GM12891 (cell line): ENCODE results near the gene ETNK2. TPM values are rescaled to one million over a fixed set of nuclear protein-coding genes. Genes with fewer than 3 reads are reported as not detected.

Source experiments
- DNase-seq: peaks from one replicate; pipeline ENCODE4 v3.0.0; 2011; ENCODE audit warnings: low spot score; ENCODE audit not compliant: insufficient read length
- FAIRE-seq: peaks from 2 replicates; lab custom pipeline; 2011; peaks lifted over from hg19 to GRCh38; lab: Jason Lieb, UNC
- PAX5 ChIP-seq: IDR thresholded peaks from 2 replicates; pipeline ENCODE4 v1.6.1; 2011; ENCODE audit warnings: low read length, moderate library complexity, mild to moderate bottlenecking; ENCODE audit not compliant: insufficient read depth, severe bottlenecking
- POLR2A ChIP-seq: IDR thresholded peaks from 2 replicates; pipeline ENCODE4 v1.6.1; 2011; ENCODE audit warnings: low read depth, low read length, control low read depth
- POLR2AphosphoS5 ChIP-seq: IDR thresholded peaks from 2 replicates; pipeline ENCODE4 v1.6.1; 2011; ENCODE audit warnings: low read depth, low read length, control low read depth
- POU2F2 ChIP-seq: IDR thresholded peaks from 2 replicates; pipeline ENCODE4 v1.6.1; 2011; ENCODE audit warnings: low read depth, mild to moderate bottlenecking, control low read depth, low read length, moderate library complexity
- SPI1 ChIP-seq: IDR thresholded peaks from 2 replicates; pipeline ENCODE4 v1.6.1; 2011; ENCODE audit warnings: low read depth, low read length, control low read depth
- TAF1 ChIP-seq: IDR thresholded peaks from 2 replicates; pipeline ENCODE4 v1.6.1; 2011; ENCODE audit warnings: low read depth, low read length, control low read depth
- polyA plus RNA-seq: library from polyadenylated mRNA; unstranded; fragments of >200 nt; gene quantifications from one replicate; pipeline ENCODE4 v1.2.1, GENCODE V29; 2012; ENCODE audit warnings: low read depth, missing spikeins, inconsistent platforms; ENCODE audit not compliant: missing spikeins

ETNK2 gene, protein sequence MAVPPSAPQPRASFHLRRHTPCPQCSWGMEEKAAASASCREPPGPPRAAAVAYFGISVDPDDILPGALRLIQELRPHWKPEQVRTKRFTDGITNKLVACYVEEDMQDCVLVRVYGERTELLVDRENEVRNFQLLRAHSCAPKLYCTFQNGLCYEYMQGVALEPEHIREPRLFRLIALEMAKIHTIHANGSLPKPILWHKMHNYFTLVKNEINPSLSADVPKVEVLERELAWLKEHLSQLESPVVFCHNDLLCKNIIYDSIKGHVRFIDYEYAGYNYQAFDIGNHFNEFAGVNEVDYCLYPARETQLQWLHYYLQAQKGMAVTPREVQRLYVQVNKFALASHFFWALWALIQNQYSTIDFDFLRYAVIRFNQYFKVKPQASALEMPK
- not detected for polyA plus RNA-seq

DNA sequence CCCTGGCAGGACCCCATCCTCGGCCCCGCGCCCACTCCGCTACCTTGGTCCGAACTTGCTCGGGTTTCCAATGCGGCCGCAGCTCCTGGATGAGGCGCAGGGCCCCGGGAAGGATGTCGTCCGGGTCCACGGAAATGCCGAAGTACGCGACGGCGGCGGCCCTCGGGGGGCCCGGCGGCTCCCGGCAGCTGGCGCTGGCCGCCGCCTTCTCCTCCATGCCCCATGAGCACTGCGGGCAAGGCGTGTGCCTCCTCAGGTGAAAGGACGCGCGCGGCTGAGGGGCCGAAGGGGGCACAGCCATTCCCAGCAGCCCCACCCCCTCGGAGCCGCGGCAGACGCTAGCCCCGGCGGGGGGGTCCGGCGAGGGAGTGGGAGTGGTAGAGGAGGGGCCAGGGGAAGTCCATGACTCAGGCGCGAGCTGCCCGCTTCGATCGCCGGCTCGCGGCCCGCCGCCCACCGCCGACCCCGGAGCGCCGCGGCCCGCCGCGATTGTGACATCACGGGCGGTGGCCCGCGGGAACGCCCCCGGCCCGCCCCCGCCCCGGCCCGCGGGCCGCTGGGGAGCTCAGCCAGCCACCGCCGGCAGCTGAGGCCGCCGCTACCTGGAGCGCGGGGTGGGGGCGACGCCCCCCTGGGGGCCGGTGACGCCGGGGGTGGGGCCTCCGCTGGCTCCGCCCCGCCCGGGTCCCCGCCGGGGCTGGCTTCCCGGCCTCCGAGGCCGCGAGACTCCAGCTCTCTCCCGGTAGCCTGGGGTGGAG is at the start of gene ETNK2:
TSS of gene ETNK2 (minus strand) at position 493 of the 758 bp plus-strand sequence. CDS start at position 301, 192 bp downstream.
- DNase-seq (peak; percentile 53), FAIRE-seq (no peak)
- TF ChIP-seq POU2F2, result no peak
- no peak for TF ChIP-seq SPI1
- TF ChIP-seq TAF1, result no peak
- TF ChIP-seq POLR2AphosphoS5, result no peak
- TF ChIP-seq POLR2A, result no peak
- no peak for TF ChIP-seq PAX5

DNA sequence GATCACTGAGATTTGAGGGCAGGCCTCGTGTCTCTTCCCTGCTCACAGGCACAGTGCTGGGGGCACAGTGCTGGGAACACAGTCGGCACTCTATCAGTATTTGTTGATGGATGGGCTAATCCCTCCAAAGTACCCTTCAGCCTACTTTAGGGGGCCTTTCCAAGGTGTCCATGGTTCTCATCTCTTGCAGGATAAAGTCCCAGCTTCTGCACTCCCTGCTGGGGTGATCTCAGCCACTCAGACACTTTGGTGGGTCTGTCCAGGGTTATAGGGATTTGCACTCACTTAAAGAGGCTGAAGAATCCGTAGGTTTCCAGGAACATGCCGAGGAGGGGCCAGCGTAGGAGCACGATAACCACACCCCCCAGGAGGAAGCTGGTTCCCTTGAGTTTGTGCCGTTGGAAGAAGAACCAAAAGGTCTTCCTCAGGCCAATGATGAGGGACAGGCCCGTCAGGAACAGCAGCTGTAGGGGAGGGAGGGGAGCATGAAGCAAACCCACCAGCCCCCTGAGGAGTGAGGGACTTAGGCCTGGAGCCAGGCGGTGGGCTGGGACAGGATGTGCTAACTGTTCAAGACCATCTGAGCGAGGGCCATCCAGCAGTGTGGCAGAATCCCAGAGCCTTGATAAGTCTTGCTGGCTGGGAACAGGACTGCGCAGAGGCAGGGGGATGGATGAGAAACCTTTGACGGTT is 49.6 kb upstream of the ETNK2 start:
- no peak for FAIRE-seq
- no peak for DNase-seq
- TF ChIP-seq TAF1, result no peak
- no peak for TF ChIP-seq POLR2AphosphoS5
- TF ChIP-seq PAX5, result no peak
- no peak for TF ChIP-seq POU2F2
- TF ChIP-seq SPI1, result no peak
- no peak for TF ChIP-seq POLR2A

DNA sequence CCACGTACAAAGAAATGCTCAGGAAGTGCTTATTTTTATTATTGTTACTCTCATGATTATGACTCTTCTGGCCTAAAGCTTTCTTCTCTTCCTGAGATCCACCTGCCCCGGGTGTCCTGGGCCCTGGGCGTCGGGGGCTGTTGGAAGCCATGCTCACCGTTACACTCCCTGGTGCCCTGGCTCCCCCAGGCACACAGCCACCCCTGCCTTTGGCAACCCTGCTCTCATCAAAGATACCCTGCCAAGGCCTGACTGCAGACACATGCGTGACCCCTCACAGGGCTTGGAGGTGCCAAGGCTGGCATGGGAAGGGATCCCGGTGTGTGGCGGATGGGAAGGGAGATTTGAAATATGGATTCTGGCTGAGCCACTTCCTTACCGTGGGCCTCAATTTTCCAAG is 47.7 kb upstream of the ETNK2 start:
- no peak for DNase-seq
- FAIRE-seq, result no peak
- TF ChIP-seq PAX5, result no peak
- TF ChIP-seq SPI1, result no peak
- TF ChIP-seq POLR2A, result no peak
- TF ChIP-seq POU2F2, result no peak
- no peak for TF ChIP-seq TAF1
- TF ChIP-seq POLR2AphosphoS5, result no peak

DNA sequence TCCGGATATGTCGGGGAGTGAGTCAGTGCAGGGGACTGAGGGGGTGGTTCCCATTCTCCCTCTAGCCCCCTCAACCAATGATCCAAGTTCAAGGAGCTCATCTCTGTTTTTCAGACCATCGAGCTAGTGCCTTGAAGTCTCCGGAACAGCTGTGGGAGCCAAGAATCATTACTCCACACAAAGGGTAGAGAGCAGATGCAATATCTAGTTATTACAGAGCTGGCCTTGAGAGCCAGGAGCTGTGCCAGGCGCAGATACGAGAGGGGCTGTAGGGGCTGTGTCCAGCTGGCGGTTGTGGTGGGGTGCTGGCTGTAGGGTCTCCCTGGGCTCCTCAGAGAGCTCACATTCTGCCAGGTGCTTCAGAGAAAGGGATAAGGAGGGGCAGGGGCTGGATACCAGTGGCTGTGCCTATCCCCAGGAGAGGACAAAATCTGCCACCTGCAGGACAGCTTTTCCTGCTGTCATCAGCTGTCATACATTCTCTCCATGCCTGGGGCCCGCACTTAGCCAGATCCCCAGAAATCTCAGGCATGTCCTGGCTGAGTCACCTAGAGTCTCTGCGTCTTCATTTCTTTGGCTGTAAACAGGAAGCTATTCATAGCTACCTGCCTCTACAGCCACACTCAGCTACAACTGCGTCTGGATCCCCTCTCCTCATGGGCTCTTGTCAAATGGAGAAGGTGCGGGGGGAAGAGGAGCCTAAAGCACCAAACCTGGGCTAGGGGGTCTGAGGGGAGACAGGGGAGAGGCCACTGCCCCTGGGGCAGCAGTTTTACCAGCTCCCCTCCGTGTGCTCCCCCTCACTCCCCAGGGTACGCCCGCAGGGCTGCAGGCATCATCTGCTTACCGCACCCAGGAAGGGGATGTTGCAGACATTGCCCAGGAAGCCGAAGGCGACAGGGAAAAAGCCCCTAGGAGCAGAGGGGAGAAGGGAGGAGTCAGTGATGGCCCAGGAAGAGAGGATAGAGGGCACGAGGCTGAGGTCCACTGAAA is 46.8 kb upstream of the ETNK2 start:
- TF ChIP-seq TAF1, result no peak
- no peak for TF ChIP-seq POLR2AphosphoS5
- TF ChIP-seq SPI1, result no peak
- no peak for TF ChIP-seq POU2F2
- TF ChIP-seq PAX5, result no peak
- no peak for TF ChIP-seq POLR2A
- DNase-seq (no peak), FAIRE-seq (no peak)

DNA sequence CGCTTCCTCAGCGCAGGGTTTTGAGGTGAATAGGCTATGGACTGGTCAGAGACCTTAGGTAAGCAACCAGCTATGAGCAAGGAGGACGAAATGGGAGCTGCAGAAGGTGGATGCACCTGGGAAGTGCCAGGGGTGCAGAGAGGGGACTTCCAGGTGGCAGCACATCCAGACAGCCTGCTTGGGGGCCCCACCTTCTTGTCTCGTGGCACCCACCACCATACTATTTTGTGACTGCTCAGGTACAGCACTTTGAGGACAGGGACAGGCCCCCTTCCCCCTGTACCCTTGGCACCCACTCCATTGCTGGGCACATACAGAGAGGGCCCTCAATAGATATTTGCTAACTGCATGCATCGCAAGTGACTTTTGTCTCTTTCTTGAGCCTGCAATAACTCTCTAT is 45.2 kb upstream of the ETNK2 start:
- DNase-seq, result no peak
- TF ChIP-seq PAX5, result no peak
- TF ChIP-seq TAF1, result no peak
- no peak for TF ChIP-seq POLR2A
- no peak for TF ChIP-seq POU2F2
- no peak for FAIRE-seq

DNA sequence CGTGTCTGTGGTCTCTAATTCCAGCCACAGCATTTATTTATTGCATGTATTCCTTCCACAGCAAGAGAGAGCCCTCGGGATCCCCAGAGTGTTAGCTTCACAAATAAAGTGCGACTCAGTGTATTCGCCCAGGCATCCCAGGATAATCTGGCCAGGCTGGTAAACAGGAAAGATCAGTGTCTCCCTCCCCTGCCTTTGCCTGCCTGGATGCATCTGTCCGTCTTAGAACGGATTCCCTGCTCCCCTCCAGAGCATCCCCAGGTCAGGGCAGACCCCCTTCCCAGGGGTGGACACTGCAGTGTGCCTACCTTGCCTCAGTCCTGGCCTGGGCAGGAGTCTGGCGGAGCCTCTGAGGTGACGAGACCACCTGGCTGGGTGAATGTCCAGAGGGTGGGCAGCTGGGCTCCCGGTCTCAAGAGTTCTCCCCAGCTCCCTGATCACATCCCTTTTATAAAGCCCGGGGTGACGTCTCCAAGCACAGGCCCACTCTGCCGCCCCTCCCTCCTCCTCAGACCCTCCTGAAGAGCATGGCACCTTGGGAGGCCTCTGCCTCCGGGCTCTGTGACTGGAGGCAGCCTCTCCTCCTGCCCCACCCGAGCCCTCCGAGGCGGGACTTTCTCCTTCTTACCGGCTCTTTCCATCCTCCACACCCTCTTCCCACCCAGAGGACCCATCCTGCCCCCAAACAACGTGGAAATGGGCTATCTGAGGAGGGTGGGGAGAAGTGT is 44.4 kb upstream of the ETNK2 start, which contains the start of gene KISS1:
TSS of gene KISS1 (minus strand) at position 424 of the 728 bp plus-strand sequence. CDS start 3,615 bp downstream, outside the sequence.
- TF ChIP-seq SPI1 (no peak), POU2F2 (no peak), POLR2AphosphoS5 (no peak), TAF1 (no peak), POLR2A (no peak), PAX5 (no peak)
- DNase-seq, result no peak
- no peak for FAIRE-seq

DNA sequence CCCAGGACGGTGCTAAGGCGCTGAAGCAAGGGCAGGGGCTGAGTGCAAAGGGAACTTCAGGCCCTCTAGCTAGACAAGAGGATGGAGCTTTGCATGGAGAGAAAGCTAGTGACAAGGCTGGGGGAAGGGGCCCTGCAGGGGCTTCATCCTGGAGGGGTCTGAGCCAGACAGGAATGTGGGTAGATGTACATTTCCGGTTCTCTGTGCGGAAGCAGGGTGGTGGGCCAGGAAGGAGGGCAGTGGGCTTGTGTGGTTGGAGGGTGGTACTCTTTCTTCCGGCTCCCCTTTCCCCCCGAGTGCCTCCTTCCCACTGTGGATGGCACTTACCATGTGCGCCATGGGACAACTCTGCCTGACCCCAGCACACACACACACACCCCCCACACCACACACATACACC is 42.9 kb upstream of the ETNK2 start:
- no peak for FAIRE-seq

More for the DNA sequence above, 42.9 kb upstream of the ETNK2 start:
- no peak for DNase-seq
- TF ChIP-seq TAF1, result no peak
- no peak for TF ChIP-seq SPI1
- no peak for TF ChIP-seq POLR2A
- no peak for TF ChIP-seq POLR2AphosphoS5
- TF ChIP-seq PAX5, result no peak
- no peak for TF ChIP-seq POU2F2
